C1 segment of cervical spinal cord (tissue), 14 donors: Measurements from ENCODE around the gene TNFAIP3.
"Not testable (repeated sequence)": the region's sequence is repeated elsewhere in the genome, so short reads cannot be mapped to it uniquely, and the experiment has no call there.

Source experiments
- DNase-seq, 14 donors: peaks; one replicate each; lab custom pipeline; 2025; lab: John Stamatoyannopoulos, UW

Gene TNFAIP3

DNA sequence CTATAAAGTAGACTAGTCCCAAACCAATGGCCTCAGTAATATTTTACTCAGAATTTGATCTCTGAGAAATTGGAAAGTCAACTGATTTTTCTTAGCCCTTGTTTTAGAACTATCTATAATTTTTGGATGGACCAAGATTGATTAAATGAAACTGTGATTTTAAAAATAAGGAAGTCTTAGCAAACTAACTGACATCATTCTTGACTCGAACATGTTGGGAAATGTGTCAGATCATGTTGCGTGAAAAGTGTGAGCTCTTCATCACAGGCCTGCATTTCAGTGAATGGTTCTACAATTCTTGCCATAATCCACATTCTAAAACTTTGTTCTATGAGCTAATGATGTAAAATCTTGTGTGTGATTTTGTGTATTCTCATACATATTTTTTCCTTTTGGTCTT lies 11.0 kb downstream of the TNFAIP3 start:
- no peak for DNase-seq

DNA sequence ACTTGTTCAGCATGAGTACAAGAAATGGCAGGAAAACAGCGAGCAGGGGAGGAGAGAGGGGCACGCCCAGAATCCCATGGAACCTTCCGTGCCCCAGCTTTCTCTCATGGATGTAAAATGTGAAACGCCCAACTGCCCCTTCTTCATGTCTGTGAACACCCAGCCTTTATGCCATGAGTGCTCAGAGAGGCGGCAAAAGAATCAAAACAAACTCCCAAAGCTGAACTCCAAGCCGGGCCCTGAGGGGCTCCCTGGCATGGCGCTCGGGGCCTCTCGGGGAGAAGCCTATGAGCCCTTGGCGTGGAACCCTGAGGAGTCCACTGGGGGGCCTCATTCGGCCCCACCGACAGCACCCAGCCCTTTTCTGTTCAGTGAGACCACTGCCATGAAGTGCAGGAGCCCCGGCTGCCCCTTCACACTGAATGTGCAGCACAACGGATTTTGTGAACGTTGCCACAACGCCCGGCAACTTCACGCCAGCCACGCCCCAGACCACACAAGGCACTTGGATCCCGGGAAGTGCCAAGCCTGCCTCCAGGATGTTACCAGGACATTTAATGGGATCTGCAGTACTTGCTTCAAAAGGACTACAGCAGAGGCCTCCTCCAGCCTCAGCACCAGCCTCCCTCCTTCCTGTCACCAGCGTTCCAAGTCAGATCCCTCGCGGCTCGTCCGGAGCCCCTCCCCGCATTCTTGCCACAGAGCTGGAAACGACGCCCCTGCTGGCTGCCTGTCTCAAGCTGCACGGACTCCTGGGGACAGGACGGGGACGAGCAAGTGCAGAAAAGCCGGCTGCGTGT lies 11.6 kb downstream of the TNFAIP3 start:
- DNase-seq: no peak

DNA sequence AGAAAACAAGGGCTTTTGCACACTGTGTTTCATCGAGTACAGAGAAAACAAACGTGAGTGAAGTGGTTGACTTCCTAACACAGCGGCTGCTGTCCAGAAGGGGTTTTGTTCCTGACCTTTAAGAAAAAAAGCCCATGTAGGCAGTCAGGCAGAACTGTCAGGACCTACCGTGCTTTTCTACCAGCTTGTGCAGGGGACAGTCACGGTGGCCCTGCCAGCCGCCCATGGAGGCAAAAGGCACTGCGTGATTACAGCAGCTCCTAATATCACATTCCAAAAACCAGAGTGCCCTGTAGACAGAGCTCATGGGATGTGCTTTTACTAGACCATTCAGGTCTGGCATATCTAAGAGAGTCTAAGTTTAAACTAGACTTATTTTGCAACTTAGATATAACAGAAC lies 12.2 kb downstream of the TNFAIP3 start:
- DNase-seq: no peak

DNA sequence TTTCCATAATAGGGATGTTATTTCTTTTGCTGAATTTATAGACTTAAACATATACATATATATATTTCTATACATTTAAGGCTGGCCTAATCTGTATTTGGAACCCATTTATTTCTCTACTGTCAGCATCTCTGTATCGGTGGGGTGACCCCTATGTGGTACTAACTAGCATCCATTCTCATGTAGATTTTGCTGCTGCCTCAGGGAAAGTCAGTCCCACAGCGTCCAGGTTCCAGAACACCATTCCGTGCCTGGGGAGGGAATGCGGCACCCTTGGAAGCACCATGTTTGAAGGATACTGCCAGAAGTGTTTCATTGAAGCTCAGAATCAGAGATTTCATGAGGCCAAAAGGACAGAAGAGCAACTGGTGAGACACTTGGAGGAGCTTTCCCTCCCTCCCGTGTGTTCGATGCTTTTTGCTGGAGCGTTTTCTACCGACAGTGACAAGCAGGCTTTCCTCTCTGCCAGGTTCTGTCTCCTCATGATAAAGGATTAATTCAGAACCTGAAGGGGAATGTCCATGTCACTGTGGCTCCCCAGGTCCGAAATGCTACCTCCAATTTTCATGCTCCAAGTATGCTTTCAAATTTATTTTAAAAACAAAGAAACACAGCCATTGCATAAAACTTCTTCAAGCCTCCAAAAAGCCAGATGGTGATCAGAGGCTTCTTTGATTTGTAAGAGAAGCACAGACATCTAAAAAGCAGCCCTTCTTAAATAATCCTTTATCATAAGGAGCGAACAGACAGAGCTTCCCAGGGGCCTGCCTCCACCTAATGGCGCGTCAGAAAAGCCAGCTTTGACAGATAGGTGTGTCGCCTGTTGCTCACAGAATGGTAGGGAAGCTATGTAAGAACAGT lies 13.1 kb downstream of the TNFAIP3 start:
- DNase-seq: no peak

DNA sequence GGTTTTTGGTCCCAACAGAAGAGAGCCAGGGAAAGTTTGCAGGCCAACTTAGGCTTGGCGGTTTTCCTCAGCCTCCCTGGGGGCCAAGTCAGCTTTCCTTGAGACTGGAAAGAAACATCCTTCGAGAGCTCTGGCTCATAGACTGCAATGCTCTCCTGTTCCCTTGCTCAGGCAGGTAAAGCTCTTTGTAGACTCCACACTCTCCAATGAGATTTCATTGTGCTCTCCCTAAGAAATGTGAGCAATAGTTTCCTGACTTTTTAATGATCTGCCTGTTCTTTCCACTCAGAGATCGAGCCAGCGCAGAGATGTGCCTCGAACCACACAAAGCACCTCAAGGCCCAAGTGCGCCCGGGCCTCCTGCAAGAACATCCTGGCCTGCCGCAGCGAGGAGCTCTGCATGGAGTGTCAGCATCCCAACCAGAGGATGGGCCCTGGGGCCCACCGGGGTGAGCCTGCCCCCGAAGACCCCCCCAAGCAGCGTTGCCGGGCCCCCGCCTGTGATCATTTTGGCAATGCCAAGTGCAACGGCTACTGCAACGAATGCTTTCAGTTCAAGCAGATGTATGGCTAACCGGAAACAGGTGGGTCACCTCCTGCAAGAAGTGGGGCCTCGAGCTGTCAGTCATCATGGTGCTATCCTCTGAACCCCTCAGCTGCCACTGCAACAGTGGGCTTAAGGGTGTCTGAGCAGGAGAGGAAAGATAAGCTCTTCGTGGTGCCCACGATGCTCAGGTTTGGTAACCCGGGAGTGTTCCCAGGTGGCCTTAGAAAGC lies 13.9 kb downstream of the TNFAIP3 start:
- DNase-seq: no peak

DNA sequence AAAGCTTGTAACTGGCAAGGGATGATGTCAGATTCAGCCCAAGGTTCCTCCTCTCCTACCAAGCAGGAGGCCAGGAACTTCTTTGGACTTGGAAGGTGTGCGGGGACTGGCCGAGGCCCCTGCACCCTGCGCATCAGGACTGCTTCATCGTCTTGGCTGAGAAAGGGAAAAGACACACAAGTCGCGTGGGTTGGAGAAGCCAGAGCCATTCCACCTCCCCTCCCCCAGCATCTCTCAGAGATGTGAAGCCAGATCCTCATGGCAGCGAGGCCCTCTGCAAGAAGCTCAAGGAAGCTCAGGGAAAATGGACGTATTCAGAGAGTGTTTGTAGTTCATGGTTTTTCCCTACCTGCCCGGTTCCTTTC lies 14.4 kb downstream of the TNFAIP3 start:
- no peak for DNase-seq

DNA sequence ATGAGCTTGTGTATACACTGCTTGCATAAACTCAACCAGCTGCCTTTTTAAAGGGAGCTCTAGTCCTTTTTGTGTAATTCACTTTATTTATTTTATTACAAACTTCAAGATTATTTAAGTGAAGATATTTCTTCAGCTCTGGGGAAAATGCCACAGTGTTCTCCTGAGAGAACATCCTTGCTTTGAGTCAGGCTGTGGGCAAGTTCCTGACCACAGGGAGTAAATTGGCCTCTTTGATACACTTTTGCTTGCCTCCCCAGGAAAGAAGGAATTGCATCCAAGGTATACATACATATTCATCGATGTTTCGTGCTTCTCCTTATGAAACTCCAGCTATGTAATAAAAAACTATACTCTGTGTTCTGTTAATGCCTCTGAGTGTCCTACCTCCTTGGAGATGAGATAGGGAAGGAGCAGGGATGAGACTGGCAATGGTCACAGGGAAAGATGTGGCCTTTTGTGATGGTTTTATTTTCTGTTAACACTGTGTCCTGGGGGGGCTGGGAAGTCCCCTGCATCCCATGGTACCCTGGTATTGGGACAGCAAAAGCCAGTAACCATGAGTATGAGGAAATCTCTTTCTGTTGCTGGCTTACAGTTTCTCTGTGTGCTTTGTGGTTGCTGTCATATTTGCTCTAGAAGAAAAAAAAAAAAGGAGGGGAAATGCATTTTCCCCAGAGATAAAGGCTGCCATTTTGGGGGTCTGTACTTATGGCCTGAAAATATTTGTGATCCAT lies 15.3 kb downstream of the TNFAIP3 start:
- DNase-seq: no peak

DNA sequence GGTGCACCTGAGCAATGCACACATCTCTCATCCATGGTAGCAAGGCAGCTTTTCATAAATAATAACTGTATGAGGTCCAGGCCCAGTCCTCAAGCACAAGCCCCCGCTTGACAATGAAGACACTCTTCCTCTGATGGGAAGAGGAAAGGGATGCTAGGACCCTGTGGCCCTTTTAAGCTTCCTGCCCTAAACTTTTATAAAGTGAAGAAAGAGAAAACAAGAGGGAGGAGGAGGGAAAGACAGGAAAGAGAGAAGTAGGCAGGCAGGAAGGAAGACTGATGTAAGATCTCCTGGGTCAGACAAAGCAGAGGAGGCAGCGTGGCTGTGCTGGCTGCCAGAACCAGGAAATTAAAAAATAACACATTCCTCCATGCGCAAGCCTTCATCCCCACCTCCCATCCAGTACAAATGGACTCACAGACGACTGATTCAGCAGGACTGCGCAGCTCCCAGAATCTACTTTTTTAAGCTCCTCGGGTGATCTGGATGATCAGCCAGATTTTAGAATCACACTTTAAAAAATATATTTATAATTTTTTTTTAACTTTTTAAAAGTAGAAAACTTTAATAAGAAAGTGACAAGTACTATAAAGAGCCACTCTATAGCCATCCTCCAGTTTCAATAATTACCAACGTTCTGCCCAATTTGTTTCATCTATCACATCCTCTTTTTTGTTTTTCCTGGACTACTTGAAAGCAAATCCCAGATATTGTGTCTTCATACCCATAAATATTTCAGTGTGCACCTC lies 16.5 kb downstream of the TNFAIP3 start:
- DNase-seq: no peak

DNA sequence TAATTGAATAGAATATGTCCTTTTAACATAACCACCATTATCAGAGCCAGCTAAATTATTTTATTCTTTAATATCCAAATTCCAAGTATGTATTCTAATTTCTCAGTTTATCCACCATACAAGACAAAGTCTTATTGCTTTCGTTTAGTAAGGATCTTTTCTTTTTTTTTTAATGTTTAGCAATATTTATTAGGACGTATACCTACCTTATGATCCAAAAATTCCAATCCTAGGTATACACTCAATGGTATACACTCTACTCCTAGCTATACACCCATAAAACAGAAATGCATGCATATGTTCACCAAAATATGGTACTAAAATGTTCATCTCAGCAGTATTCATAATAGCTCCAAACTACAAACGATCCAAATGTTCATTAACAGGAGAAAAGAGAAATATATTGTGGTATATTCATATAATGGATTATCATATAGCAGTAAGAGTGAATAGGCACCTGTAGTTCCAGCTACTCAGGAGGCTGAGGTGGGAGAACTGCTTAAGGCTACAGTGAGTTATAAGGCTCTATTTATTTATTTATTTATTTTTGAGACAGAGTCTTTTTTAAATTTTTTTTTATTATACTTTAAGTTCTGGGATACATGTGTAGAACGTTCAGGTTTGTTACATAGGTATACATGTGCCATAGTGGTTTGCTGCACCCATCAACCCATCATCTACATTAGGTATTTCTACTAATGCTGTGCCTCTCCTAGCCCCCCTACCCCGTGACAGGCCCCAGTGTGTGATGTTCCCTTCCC lies 17.3 kb downstream of the TNFAIP3 start:
- no peak for DNase-seq

DNA sequence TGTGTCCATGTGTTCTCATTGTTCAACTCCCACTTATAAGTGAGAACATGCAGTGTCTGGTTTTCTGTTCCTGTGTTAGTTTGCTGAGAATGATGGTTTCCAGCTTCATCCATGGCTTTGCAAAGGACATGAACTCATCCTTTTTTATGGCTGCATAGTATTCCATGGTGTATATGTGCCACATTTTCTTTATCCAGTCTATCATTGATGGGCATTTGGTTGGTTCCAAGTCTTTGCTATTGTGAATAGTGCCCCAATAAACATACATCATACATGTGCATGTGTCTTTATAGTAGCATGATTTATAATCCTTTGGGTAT lies 17.8 kb downstream of the TNFAIP3 start:
- DNase-seq: not testable (repeated sequence)

DNA sequence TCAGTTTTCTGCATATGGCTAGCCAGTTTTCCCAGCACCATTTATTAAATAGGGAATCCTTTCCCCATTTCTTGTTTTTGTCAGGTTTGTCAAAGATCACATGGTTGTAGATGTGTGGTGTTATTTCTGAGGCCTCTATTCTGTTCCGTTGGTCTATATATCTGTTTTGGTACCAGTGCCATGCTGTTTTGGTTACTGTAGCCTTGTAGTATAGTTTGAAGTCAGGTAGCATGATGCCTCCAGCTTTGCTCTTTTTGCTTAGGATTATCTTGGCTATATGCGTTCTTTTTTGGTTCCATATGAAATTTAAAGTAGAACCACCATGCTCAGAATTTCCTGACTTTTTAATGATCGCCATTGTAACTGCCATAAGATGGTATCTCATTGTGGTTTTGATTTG lies 19.2 kb downstream of the TNFAIP3 start:
- DNase-seq: not testable (repeated sequence)

DNA sequence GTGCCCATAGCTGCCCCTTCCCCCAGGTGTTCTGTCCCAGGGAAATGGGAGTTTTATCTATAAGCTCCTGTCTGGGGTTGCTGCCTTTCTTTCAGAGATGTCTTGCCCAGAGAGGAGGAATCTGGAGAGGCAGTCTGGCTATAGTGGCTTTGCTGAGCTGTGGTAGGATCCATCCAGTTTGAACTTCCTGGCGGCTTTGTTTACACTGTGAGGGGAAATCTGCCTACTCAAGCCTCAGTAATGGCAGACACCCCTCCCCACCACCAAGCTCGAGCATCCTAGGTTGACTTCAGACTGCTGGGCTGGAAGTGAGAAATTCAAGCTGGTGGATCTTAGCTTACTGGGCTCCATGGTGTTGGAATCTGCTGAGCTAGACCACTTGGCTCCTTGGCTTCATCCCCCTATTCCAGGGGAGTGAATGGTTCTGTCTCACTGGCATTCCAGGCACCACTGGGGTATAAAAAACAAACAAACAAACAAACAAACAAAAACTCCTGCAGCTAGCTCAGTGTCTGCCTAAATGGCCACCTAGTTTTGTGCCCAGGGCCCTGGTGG lies 24.0 kb downstream of the TNFAIP3 start:
- DNase-seq: no peak

DNA sequence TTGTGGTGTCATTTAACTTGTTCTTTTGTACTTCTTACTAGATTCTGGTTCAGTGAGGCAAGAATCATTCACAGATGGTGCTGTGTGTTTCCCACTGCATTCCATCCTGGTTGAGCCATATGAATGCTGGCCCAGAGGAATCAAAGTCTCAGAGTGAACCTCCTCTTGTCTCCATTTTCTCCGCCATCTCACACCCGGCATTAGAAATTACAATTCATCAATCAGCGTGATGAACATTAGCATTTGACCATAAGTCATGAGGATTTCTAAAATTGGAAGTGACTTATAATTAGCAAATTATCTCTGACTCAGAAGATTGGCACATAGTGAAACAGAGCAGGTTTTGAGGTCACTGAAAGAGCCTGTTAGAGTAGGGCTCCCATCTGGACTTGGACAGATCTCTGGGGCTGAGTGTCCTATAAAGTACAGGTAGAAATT lies 25.2 kb downstream of the TNFAIP3 start:
- DNase-seq: no peak

DNA sequence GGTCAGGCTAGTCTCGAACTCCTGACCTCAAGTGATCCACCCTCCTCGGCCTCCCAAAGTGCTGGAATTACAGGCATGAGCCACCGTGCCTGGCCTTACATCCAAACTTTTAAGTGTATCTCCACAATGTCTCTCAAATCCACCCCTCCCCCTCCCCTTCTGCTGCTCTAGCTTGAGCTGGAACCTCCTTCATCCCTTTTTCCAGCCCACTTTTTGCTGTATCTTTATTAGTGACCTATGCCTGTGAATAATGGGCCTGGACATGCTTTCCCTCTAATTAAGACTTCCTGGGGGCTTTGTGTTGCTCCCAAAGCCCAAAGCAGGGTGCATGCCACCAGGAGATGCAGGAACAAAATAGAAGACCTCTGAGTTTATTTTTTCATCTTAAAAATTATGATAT lies 26.1 kb downstream of the TNFAIP3 start:
- no peak for DNase-seq

DNA sequence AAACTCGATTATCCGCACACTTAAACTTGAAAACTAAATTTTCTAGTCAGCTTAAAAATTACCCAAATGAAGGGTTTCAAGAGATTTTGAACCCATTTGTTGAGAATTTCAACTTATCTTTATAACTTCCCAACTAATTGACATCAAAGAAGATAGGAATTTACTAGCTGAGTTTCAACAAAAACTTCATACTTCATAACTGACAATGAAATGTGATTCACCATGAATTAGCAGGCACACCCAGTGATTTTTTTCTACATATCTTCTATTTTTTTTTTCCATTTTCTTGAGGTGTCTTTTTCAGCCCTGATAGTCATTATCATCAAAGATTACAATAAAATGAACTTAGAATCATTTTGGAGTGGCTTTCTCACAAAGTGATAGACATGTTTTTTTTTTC lies 26.7 kb downstream of the TNFAIP3 start:
- DNase-seq: no peak

DNA sequence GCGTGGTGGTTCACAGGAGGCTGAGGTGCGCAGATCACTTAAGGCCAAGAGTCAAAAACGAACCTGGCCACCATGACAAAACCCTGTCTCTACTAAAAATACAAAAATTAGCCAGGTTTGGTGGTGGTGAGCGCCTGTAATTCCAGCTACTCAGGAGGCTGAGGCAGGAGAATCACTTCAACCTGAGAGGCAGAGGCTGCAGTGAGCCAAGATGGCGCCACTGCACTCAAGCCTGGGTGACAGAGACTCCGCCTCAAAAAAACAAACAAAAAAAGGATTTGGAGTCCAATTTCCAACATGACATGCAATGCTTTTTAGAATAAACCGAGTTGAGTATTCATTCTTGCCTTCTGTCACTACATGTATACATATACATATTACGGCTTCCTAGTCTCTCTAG lies 27.3 kb downstream of the TNFAIP3 start:
- not testable (repeated sequence) for DNase-seq

DNA sequence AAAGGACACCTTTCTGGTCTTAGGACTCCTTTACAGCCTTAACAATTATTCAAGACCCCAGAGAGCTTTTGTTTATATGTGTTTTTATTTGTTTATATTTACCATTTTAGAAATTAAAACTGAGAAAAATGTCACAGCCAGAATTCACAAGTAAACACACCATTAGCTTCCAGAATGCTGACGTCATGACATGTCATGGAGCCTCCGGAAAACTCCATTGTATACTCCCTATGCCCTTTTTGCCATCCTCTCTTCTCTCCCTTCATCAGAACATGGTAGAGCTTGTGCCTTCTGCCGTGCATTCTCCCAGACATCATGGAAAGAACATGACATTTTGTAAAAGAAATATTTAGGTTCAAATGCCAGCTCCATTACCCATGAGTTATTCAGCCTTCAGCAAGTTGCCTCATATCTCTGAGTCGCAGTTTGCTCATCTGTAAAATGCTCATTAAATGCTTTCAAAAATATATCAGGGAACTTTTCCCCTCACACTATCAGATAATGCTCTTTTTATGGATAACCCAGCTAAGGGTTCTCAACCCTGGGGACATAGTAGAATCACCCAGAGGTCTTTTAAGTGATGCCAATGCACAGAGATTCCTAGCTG lies 27.8 kb downstream of the TNFAIP3 start:
- no peak for DNase-seq

DNA sequence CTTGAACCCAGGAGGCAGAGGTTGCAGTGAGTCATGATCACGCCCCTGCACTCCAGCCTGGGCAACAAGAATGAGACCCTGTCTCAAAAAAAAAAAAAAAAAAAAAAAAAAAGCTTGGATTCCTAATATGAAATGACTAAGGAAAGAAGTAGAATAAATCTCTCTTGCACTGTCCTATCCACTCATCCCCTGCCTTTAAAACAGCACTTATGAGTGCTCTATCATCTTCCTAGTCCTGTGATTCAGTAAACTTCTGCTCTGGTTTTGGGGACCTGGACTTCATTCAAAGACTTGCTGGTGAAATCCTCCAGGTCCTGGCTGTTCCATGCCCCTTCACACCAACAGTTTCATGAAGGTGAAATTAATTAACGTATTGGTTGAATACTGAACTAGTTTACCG lies 29.6 kb downstream of the TNFAIP3 start:
- no peak for DNase-seq

DNA sequence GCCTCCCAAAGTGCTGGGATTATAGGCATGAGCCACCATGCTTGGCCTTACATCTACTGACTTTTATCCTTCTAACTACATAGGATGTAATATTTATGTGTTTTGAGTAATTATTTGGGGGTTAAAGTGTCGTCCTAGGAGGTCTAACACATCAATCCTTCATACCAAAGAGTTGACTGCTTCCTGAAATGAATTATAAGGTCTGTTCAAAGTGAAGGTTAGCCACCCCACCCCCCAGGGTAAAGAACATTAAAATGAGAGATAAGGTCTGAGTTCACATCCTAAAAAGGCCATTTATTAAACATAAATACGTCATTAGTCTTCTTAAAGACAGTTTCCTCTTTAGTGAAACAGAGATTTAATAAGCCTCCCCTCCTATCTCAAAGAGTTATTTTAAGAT lies 33.8 kb downstream of the TNFAIP3 start:
- no peak for DNase-seq
